Immature natural killer cell (primary cell): Measurements from ENCODE around the gene GALNT7. TPM values are rescaled to one million over a fixed set of nuclear protein-coding genes. Genes with fewer than 3 reads are reported as not detected.

ENCODE experiments used
- DNase-seq, 3 donors: peaks; one replicate each; pipeline ENCODE4 v3.0.0; 2022; ENCODE audit warnings: mixed read lengths in 1 of 3
- H3K27ac Mint-ChIP-seq, 6 donors: one replicate each; pipeline ENCODE4 v1.8.0; 2020; ENCODE audit warnings: mixed read lengths in 6 of 6, mild to moderate bottlenecking in 5 of 6, inconsistent platforms in 4 of 6, moderate library complexity in 3 of 6
- H3K27me3 Mint-ChIP-seq, 3 donors: one replicate each; pipeline ENCODE4 v1.8.0; 2020 to 2021; ENCODE audit warnings: low read depth in 3 of 3, mild to moderate bottlenecking in 3 of 3, mixed read lengths in 3 of 3, moderate library complexity in 3 of 3, inconsistent platforms in 1 of 3
- H3K36me3 Mint-ChIP-seq, 3 donors: one replicate each; pipeline ENCODE4 v1.8.0; 2020; ENCODE audit warnings: mixed read lengths in 3 of 3, inconsistent platforms in 2 of 3, mild to moderate bottlenecking in 2 of 3
- H3K4me1 Mint-ChIP-seq, 2 donors: one replicate each; pipeline ENCODE4 v1.8.0; 2020; ENCODE audit warnings: inconsistent platforms in 2 of 2, mild to moderate bottlenecking in 2 of 2, mixed read lengths in 2 of 2, moderate library complexity in 1 of 2
- H3K4me3 Mint-ChIP-seq, 5 donors: one replicate each; pipeline ENCODE4 v1.8.0; 2020; ENCODE audit warnings: mild to moderate bottlenecking in 5 of 5, mixed read lengths in 5 of 5, inconsistent platforms in 3 of 5, moderate library complexity in 3 of 5
- H3K9me3 Mint-ChIP-seq, 6 donors: one replicate each; pipeline ENCODE4 v1.8.0; 2020; ENCODE audit warnings: mild to moderate bottlenecking in 6 of 6, mixed read lengths in 6 of 6, inconsistent platforms in 4 of 6, moderate library complexity in 3 of 6
- polyA plus RNA-seq, 3 donors: library from polyadenylated mRNA; unstranded; fragments of 300-500 nt; fragmentation: Illumina TruSeq; gene quantifications; one replicate each; pipeline ENCODE4 v1.2.3, GENCODE V29; 2021

The GALNT7 gene
- polyA plus RNA-seq, 3 donors from 2014 or later: 6.8 to 9.9 (median 6.9) TPM

DNA sequence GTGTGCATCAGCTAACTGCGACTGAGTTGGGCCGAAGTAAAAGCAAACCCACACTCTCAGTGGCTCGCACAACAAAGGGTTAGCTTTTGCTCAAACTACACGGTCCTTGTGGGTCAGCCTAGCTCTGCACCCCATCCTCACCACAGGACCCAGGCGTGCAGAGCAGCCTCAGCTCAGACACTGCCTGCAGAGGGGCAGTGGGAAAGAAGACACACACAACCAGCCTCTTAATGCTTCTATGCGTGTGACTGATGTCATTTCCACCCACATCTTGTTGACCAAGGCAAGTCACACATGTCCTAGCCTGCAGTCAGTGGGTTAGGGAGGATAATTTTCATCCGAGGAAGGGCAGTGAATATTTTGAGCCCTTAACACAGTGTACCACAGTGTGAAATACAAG lies 125.1 kb downstream of the GALNT7 start:
- Mint-ChIP-seq H3K27me3 (no peaks in the 10 kb centered on the region), H3K4me1 (no peaks in the 10 kb centered on the region), H3K9me3 (no peaks in the 10 kb centered on the region), H3K27ac (no peak overlapping the region), H3K36me3 (peaks cover 0 to 3% (median 0%) of the 10 kb centered on the region in 3 donors), H3K4me3 (no peak overlapping the region)
- DNase-seq: no peak

DNA sequence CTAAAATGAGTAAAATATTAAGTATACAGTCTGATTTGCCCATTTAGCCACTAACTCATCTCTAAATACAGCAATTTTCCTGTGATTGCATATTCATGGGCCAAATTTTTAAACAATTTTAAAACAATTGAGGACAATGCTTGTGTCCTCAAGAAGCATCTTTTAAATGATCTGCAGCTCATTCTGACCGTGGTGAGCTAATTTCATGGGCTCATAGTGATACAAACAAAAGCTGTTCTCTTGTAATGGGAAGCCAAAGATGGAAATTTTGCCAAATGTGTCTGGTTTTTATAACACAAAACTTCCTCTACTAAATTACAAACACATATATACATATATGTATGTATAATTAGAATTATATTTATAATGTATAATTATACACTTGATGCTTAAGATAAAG lies 125.8 kb downstream of the GALNT7 start:
- no peak for DNase-seq
- H3K4me1 Mint-ChIP-seq: no peaks in the 10 kb centered on the region
- H3K9me3 Mint-ChIP-seq: no peaks in the 10 kb centered on the region
- peaks cover 0 to 6% (median 0%) of the 10 kb centered on the region in 3 donors for H3K36me3 Mint-ChIP-seq
- no peak overlapping the region for H3K4me3 Mint-ChIP-seq
- no peaks in the 10 kb centered on the region for H3K27me3 Mint-ChIP-seq
- no peak overlapping the region for H3K27ac Mint-ChIP-seq

DNA sequence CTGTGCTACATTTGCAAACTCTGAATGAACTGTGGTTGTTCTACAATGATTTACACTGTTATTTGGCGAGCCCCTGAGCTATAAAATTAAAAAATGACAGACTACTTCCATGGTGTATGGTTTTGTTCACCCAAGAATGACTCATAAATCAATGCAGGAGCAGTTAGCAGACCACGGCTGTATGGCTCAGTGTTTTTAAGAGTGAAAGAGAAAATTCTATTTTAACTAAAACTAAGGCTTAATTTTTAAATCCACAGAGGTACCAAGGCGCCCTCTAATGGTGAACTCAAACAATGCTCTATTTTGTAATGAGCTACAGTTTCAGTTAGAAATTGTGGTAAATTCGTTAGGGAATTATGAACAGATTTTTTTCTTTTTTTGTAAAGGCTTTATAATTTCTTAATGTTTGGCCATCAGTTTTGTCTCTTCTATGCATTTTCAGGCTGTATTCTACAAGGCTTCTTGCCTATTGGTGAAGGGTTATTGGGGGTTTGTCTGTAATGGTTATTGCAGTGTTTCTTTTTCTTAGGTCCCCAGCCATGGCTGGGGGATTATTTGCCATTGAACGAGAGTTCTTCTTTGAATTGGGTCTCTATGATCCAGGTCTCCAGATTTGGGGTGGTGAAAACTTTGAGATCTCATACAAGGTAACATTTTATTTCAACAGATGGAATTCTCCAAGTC lies 133.0 kb downstream of the GALNT7 start:
- peak; percentile 15 to 28 (median 17) for DNase-seq
- Mint-ChIP-seq H3K36me3 (peaks cover 3 to 14% (median 5%) of the 10 kb centered on the region in 3 donors), H3K27ac (peak overlapping the region in 1 of 6 donors; percentile 61), H3K4me3 (no peak overlapping the region), H3K4me1 (peaks cover 0 to 8% of the 10 kb centered on the region in 2 donors), H3K9me3 (no peaks in the 10 kb centered on the region), H3K27me3 (no peaks in the 10 kb centered on the region)

DNA sequence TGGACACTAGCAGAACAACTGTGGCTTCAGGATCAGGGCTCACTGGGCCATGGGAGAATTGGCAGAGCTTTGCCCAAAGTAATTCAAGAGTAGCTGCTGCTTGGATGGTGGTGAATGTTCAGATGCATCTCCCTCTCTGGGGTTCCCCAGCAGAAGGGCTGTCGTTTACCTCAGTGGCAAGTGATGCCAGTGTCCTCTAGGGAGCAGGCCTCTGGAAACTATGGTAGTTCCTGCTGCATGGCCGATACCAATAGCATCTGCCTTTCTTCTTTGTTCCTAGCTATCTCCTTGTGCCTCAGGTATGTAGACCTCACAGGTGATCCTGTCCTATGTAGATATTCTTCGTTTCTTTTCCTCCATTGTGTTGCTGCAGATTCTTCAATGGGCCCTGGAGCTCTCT lies 139.2 kb downstream of the GALNT7 start:
- H3K27me3 Mint-ChIP-seq: no peaks in the 10 kb centered on the region
- peaks cover 4 to 24% (median 5%) of the 10 kb centered on the region in 3 donors for H3K36me3 Mint-ChIP-seq
- H3K9me3 Mint-ChIP-seq: no peaks in the 10 kb centered on the region
- H3K4me1 Mint-ChIP-seq: no peaks in the 10 kb centered on the region
- no peak for DNase-seq
- no peak overlapping the region for H3K27ac Mint-ChIP-seq
- H3K4me3 Mint-ChIP-seq: no peak overlapping the region

DNA sequence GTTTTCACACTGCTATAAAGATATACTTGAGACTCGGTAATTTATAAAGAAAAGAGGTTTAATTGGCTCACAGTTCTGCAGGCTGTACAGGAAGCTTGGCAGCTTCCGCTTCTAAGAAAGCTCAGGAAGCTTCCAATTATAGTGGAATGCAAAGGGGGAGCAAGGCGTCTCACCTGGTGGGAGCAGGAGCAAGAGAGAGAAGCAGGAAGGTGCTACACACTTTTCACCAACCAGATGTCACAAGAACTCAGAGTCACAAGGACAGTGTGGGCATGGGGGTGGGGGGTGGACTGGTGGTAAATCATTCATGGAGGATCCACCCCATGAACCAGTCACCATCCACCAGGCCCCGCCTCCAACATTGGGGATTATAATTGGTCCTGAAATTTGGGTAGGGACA lies 142.8 kb downstream of the GALNT7 start:
- Mint-ChIP-seq H3K27ac (peak overlapping the region in 1 of 6 donors; percentile 21), H3K4me3 (no peak overlapping the region), H3K36me3 (peaks cover 1 to 10% (median 4%) of the 10 kb centered on the region in 3 donors), H3K27me3 (no peaks in the 10 kb centered on the region), H3K4me1 (no peaks in the 10 kb centered on the region), H3K9me3 (no peaks in the 10 kb centered on the region)
- no peak for DNase-seq

DNA sequence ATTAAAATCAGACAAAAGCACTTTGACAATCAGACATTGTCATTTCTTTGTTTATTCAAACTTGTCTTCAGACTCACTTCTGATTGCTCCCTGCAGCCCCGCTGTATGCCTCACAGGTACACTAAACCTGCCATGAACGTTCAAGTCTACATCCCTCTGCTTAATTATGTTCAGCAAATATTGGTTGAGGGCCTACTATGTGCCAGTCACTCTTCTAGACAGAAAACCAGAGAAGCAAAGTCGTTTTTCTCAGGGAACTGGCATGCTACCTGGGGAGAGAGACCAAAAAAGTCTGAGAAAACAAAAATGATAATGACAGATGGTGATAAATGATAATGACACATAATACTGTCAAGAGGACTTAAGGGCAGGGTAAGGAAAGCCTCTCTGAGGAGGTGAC lies 146.1 kb downstream of the GALNT7 start:
- no peak for DNase-seq
- Mint-ChIP-seq H3K36me3 (peaks cover 0 to 6% (median 4%) of the 10 kb centered on the region in 3 donors), H3K27me3 (no peaks in the 10 kb centered on the region), H3K9me3 (no peaks in the 10 kb centered on the region), H3K4me1 (no peaks in the 10 kb centered on the region), H3K27ac (no peak overlapping the region), H3K4me3 (no peak overlapping the region)

DNA sequence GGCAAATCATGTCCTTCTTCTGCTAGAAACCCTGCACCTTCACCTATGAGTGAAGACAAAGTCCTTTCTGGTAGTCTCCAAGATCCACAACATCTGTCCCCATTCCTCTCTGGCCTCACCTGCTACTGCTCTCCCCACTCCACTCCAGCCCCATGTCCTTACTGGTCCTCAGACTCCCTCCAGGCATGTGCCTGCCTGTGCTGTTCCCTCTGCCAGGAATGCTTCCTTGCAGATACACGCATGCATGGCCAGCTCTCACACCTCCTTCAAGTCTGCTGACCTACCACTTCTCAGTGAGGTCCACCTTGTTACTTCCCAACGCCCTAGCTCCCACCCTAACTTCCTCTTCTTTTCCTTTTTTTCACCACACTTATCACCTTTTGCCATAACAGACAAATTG lies 147.4 kb downstream of the GALNT7 start:
- peaks cover 3 to 6% (median 5%) of the 10 kb centered on the region in 3 donors for H3K36me3 Mint-ChIP-seq
- no peak overlapping the region for H3K4me3 Mint-ChIP-seq
- H3K27me3 Mint-ChIP-seq: no peaks in the 10 kb centered on the region
- H3K27ac Mint-ChIP-seq: no peak overlapping the region
- H3K4me1 Mint-ChIP-seq: no peaks in the 10 kb centered on the region
- no peaks in the 10 kb centered on the region for H3K9me3 Mint-ChIP-seq
- DNase-seq: no peak

DNA sequence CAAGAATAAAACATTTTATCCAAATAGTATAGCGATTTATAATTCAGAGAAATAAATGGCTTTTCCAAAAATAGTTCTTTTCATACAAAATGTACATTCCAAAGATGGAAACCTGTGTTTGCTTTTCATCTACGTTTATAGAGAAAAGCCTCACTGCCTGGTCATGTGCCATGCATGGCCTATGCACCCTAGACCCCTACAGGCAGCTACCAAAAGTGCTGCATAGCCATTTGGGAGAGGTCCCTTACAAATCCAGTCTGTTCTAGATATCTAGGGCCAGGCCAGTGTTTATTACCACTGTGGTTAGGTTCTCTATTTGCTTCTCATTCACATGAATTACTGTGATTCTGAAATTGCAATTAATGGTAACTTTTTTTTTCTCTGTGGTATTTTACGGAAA lies 148.4 kb downstream of the GALNT7 start:
- no peak overlapping the region for H3K4me3 Mint-ChIP-seq

DNA sequence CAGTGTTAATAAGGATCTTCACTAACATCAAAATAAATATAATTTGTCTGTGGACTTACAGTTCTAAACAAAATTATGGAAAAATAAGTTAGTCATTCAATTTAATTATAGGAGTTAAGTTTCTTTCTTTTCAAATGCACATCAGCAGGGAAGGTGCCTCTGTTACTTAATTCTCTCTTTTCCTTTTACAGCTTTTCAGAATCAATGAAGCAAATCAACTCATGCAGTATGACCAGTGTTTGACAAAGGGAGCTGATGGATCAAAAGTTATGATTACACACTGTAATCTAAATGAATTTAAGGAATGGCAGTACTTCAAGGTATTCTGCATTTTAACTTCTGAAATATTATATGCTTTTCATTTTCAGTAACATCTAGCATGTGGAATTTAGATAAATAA lies 149.6 kb downstream of the GALNT7 start:
- Mint-ChIP-seq H3K36me3 (peaks cover 4 to 8% (median 5%) of the 10 kb centered on the region in 3 donors), H3K9me3 (no peaks in the 10 kb centered on the region), H3K4me1 (no peaks in the 10 kb centered on the region), H3K27ac (no peak overlapping the region), H3K4me3 (no peak overlapping the region), H3K27me3 (no peaks in the 10 kb centered on the region)
- DNase-seq: no peak

More for the DNA sequence above, 148.4 kb downstream of the GALNT7 start:
- DNase-seq: no peak
- Mint-ChIP-seq H3K36me3 (peaks cover 4 to 7% (median 5%) of the 10 kb centered on the region in 3 donors), H3K27me3 (no peaks in the 10 kb centered on the region), H3K4me1 (no peaks in the 10 kb centered on the region), H3K27ac (no peak overlapping the region), H3K9me3 (no peaks in the 10 kb centered on the region)

DNA sequence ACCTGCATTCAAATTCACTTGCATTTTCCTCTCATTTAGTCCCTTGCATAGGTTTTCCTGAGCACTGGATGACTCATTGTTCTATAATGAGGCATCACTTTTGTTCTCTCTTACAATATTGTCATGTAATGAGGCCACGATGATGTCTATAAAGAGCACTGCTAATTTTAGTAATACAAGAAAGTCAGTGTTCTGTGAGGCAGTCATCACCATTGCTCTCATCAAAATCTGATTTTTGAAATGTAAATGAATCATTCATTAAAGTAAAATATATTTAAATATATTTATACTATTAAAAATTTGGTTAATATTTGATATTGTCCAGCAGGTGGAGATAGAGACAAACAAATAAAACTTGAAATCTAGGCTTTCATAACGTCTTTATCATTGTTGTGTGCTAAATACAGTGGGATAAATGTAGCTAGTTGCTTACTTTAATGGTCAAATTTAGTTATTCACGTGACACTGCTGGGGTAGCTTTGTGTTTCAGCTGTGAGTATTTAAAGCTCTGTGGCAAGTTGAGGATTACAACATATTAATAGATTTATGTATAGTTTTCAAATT lies 150.1 kb downstream of the GALNT7 start:
- H3K27me3 Mint-ChIP-seq: no peaks in the 10 kb centered on the region
- H3K36me3 Mint-ChIP-seq: peaks cover 4 to 8% (median 5%) of the 10 kb centered on the region in 3 donors
- peak in 2 of 3 donors; percentile 20 to 30 for DNase-seq
- no peaks in the 10 kb centered on the region for H3K4me1 Mint-ChIP-seq
- no peak overlapping the region for H3K4me3 Mint-ChIP-seq
- H3K9me3 Mint-ChIP-seq: no peaks in the 10 kb centered on the region
- no peak overlapping the region for H3K27ac Mint-ChIP-seq

DNA sequence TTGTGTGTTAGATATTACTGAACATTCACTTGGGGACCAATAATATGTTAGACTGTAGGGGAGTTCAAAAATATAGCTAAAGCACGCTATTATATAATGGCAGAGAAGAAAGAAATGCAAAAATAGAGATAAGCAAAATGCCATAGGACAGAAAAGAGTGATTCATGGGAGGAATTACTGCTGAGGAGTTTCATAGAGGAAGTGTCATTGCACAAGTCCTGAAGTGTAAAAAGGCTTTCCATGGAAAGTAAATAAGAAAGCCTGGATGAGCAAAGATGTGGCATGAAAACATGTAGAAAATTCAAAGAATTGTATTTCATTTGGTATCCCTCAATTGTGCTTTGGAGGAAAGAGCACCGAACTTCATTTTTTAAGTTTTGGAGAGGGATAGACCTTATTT lies 151.1 kb downstream of the GALNT7 start:
- no peaks in the 10 kb centered on the region for H3K4me1 Mint-ChIP-seq
- H3K36me3 Mint-ChIP-seq: peaks cover 4 to 8% (median 5%) of the 10 kb centered on the region in 3 donors
- no peak overlapping the region for H3K27ac Mint-ChIP-seq
- H3K9me3 Mint-ChIP-seq: no peaks in the 10 kb centered on the region
- no peak for DNase-seq
- H3K4me3 Mint-ChIP-seq: no peak overlapping the region
- H3K27me3 Mint-ChIP-seq: no peaks in the 10 kb centered on the region

DNA sequence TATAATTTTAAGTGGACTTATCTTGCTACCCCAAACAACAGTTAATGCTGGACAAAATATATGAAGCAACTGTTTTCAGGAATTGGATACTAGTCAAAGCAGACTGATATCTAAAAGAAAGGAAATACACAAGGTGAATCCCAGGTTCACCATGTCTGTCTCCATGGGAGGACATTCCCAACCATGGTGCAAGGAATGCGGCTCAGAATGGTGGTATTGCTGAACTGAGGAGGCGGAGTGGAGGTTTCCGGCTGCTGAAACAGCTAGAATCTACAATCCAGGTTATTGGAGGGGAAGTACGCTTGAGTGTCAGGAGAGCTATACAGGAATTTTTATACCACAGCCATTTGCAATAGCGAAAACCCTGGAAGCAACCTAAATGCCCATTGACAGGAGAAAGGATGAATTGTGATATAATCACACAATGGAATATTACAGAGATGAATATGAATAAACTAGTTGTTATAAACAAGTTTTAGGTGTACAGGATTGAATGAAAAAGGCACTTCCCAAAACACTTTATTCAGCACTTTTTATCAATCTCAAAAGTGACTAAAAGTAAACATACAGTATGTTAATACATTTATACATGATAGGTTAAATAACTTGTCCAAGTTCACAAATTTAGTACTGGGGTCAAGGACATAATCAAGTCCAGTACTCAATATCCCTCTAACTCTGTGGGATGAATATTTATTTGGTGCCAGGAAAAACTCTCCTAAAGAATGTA lies 156.6 kb downstream of the GALNT7 start:
- Mint-ChIP-seq H3K27me3 (no peaks in the 10 kb centered on the region), H3K9me3 (no peaks in the 10 kb centered on the region), H3K4me1 (no peaks in the 10 kb centered on the region), H3K4me3 (no peak overlapping the region), H3K27ac (no peak overlapping the region), H3K36me3 (peaks cover 5 to 14% (median 7%) of the 10 kb centered on the region in 3 donors)
- no peak for DNase-seq

DNA sequence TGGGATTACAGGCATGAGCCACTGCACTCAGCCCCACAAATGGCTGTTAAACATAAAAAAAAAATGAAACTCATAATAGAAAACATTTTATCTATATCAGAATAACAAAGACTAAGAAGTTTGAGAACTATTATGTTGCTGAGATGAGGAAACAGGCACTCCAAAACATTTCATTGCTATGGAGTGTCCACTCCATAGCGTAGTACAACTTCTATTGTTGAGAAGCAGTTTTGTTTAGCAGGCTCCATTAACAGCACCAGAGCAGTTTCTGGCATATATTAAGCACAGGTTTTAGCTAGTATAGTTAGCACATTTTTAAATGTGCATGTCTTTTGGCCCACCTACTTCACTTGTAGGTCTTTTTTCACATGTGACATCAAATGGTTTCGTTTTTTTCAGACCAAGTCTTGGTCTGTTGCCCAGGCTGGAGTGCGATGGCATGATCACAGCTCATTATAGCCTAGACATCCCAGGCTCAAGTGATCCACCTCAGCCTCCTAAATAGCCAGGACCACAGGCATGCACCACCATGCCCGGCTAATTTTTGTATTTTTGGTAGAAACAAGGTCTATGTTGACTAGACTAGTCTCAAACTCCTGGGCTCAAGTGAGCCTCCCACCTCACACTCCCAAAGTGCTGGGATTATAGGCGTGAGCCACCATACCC lies 159.8 kb downstream of the GALNT7 start:
- peaks cover 5 to 14% (median 6%) of the 10 kb centered on the region in 3 donors for H3K36me3 Mint-ChIP-seq
- no peak for DNase-seq
- no peak overlapping the region for H3K27ac Mint-ChIP-seq
- H3K27me3 Mint-ChIP-seq: peaks cover 2 to 6% (median 5%) of the 10 kb centered on the region in 3 donors
- H3K4me3 Mint-ChIP-seq: no peak overlapping the region
- no peaks in the 10 kb centered on the region for H3K9me3 Mint-ChIP-seq
- peaks cover 17 to 22% of the 10 kb centered on the region in 2 donors for H3K4me1 Mint-ChIP-seq

DNA sequence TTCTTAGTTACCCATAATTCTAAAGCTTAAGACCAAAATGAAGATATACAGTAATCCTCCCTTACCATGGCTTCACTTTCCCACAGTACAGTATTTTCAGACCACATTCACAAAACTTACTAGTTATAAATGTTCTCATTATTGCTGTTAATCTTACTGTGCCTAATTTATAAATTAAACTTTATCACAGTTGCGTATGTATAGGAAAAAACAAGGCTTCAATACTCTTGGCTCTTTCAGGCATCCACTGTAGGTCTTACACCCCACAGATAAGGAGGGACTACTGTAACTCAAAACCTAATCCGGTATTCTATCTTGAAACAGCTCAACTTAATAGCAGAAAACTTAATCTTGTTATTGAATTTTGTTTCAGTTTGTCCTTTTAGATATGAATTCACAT lies 162.0 kb downstream of the GALNT7 start:
- Mint-ChIP-seq H3K4me3 (no peak overlapping the region), H3K27me3 (peaks cover 14 to 19% (median 19%) of the 10 kb centered on the region in 3 donors), H3K36me3 (peaks cover 6 to 14% (median 10%) of the 10 kb centered on the region in 3 donors), H3K9me3 (no peaks in the 10 kb centered on the region), H3K4me1 (peaks cover 28 to 39% of the 10 kb centered on the region in 2 donors), H3K27ac (peak overlapping the region in 1 of 6 donors; percentile 32)
- no peak for DNase-seq
